GM10248 (cell line): ENCODE results near the gene NCOR2.

Source experiments
- CTCF ChIA-PET: fragments of 300-600 bp; sonication (Branson Sonifier 250); formaldehyde crosslinking; extraction: SDS; loops from one replicate; lab custom pipeline; 2021; ENCODE audit warnings: antibody characterized with exemption; lab: Yijun Ruan, JAX
- POLR2A ChIA-PET: fragments of 350-650 bp; sonication (Branson Sonifier 250); formaldehyde crosslinking; extraction: SDS; loops from one replicate; lab custom pipeline; 2020; ENCODE audit warnings: antibody characterized with exemption; lab: Yijun Ruan, JAX
- DNase-seq: peaks from one replicate; pipeline ENCODE4 v3.0.0; 2012; ENCODE audit errors: extremely low spot score
- CTCF ChIP-seq: IDR thresholded peaks from 2 replicates; pipeline ENCODE4 v1.5.1; 2012; ENCODE audit warnings: mild to moderate bottlenecking, low read depth; ENCODE audit errors: extremely low read depth, missing control alignments, control extremely low read depth

The NCOR2 gene

GRCh38 chr12:124566997-124567672 lies at the start of gene NCOR2:
NCOR2 (minus strand) TSS chr12:124567612; CDS start chr12:124495251, 72,361 bp downstream.
- DNase-seq = peak; percentile 71
- POLR2A ChIA-PET = interaction anchor here (0.6 kb wide), 1 partner anchor 186 kb away, joined by 3 read pairs; no protein-coding TSS in a partner anchor
- CTCF ChIA-PET = interaction anchor here (0.9 to 1.3 kb wide), 2 partner anchors 13 to 21 kb away, joined by 3 read pairs; no protein-coding TSS in a partner anchor
- no peak for TF ChIP-seq CTCF

- no peak for TF ChIP-seq CTCF
- POLR2A ChIA-PET = no interaction called here
- no peak for DNase-seq
- CTCF ChIA-PET = no interaction called here
Measured at GRCh38 chr12:124616394-124617221, 49.2 kb upstream of the NCOR2 start.

- ChIA-PET CTCF (no interaction called here), POLR2A (no interaction called here)
- no peak for DNase-seq
- TF ChIP-seq CTCF = no peak
Measured at GRCh38 chr12:124614512-124615292, 47.3 kb upstream of the NCOR2 start.

GRCh38 chr12:124613151-124613585 lies 45.8 kb upstream of the NCOR2 start:
- CTCF ChIA-PET = interaction anchor here (1.5 kb wide), 1 partner anchor 10 kb away, joined by 3 read pairs; no protein-coding TSS in a partner anchor
- POLR2A ChIA-PET = no interaction called here
- no peak for DNase-seq
- no peak for TF ChIP-seq CTCF

- POLR2A ChIA-PET = no interaction called here
- no peak for TF ChIP-seq CTCF
- CTCF ChIA-PET = interaction anchor here (1.5 kb wide), 1 partner anchor 11 kb away, joined by 3 read pairs; no protein-coding TSS in a partner anchor
- DNase-seq = no peak
Measured at GRCh38 chr12:124612410-124612680, 44.9 kb upstream of the NCOR2 start.
